Heart right ventricle (tissue), 16 donors: Measurements from ENCODE around the gene FRMPD2. TPM values are rescaled to one million over a fixed set of nuclear protein-coding genes. Genes with fewer than 3 reads are reported as not detected.

Experiments
- ATAC-seq, 8 donors: fragments of 200-7000 bp; cut with Tn5 transposase; one replicate each; pipeline ENCODE4 v1.9.1; 2020; ENCODE audit warnings: mild to moderate bottlenecking in 8 of 8, moderate library complexity in 8 of 8, moderate number of reproducible peaks in 1 of 8
- DNase-seq, 2 donors: peaks; one replicate each; pipeline ENCODE4 v3.0.0-alpha.2; 2020
- H3K27ac ChIP-seq, 10 donors: fragments of 200-600 bp; sonication (generic) in 2 of 10; one replicate each; pipeline versions ENCODE4 v1.5.0 to v1.8.0; 2020 to 2022; ENCODE audit warnings: mild to moderate bottlenecking in 3 of 10
- H3K27me3 ChIP-seq, 7 donors: fragments of 200-600 bp; one replicate each; pipeline ENCODE4 v1.8.0; 2021 to 2022; ENCODE audit warnings: mild to moderate bottlenecking in 2 of 7
- H3K36me3 ChIP-seq, 9 donors: fragments of 200-600 bp; sonication (generic) in 1 of 9; one replicate each; pipeline versions ENCODE4 v1.5.0 to v1.8.0; 2020 to 2022; ENCODE audit warnings: mild to moderate bottlenecking in 2 of 9
- H3K4me1 ChIP-seq, 9 donors: fragments of 200-600 bp; sonication (generic) in 1 of 9; one replicate each; pipeline versions ENCODE4 v1.5.0 to v1.8.0; 2020 to 2022; ENCODE audit warnings: mild to moderate bottlenecking in 4 of 9
- H3K4me3 ChIP-seq, 10 donors: fragments of 200-600 bp; sonication (generic) in 2 of 10; one replicate each; pipeline versions ENCODE4 v1.5.0 to v1.8.0; 2020 to 2022; ENCODE audit warnings: mild to moderate bottlenecking in 7 of 10, moderate library complexity in 2 of 10
- H3K9me3 ChIP-seq, 11 donors: fragments of 200-600 bp in 10 of 11; sonication (generic) in 2 of 11; one replicate each; pipeline versions ENCODE4 v1.5.0 to v1.8.0; 2013 to 2022; ENCODE audit warnings: mild to moderate bottlenecking in 2 of 11, control low read depth in 1 of 11, moderate library complexity in 1 of 11
- WGBS, 2 donors: extraction: QIAGEN DNeasy Blood & Tissue Kit; methylation state at CpG; one replicate each; pipeline ENCODE4 v1.1.7; 2013; ENCODE audit warnings: inconsistent platforms in 1 of 2; 5-methylcytosine and 5-hydroxymethylcytosine counted together
- intact Hi-C, 10 donors: fragments of 100-400 bp; cut with DNase I; formaldehyde crosslinking; loops; one replicate each; pipeline versions ENCODE4 v1.11.1 to v1.14.2; 2022
- polyA plus RNA-seq, 2 donors: library from polyadenylated mRNA; stranded (reverse); fragments of 200-250 nt; gene quantifications; one replicate each; pipeline ENCODE4 v1.2.3, GENCODE V29; 2013
- total RNA-seq, 10 donors: library from RNA; stranded (reverse); fragmentation: NEBNext Ultra II Directional in 3 of 10; extraction: Animal tissue kit (Norgen Biotek cat#: 25700) in 3 of 10; gene quantifications; one replicate each; pipeline versions ENCODE4 v1.2.1 to v1.2.4, GENCODE V29; 2021 to 2023
- TF ChIP-seq, protein P1 (sequence below), 9 donors: fragments of 200-600 bp; sonication (generic) in 2 of 9; IDR thresholded peaks; one replicate each; pipeline versions ENCODE4 v1.5.0 to v1.8.0; 2021 to 2022; ENCODE audit warnings: antibody characterized with exemption in 9 of 9, mild to moderate bottlenecking in 5 of 9, moderate library complexity in 1 of 9
- donor health status: Arrhythmogenic right ventricular cardiomyopathy.
- donor health status: ischemic (EF 13 %, LVEDD 7.1; RV severe dilation, severe dysfunction).
- donor health status: healthy with polysubstance abuse.
- donor health status: DM: no; HTN: yes; CAD: no.
- donor health status: DM: no; HTN: no; CAD: no.
- donor health status: ischemic (EF 25% LVEDD 6.9; RV normal size, moderate dysfunction).
- donor health status: ischemic (EF 25% LVEDD 5.7; RV mildly dilated, moderate dysfunction).
- donor health status: healthy.
- donor health status: DM: yes; HTN: yes; CAD: no.
- donor health status: Ischemic cardiomyopathy.
- donor health status: ischemic (EF 35%, LVEDD 5.7; RV mildly dilated, moderate dysfunction).
- donor health status: nonischemic (EF 11% LVEDD 7.7; RV severe dilation, severe dysfunction).
- donor health status: DM: yes; HTN: yes; CAD: no.
- donor health status: PGD.
- donor health status: ischemic (EF 29% LVEDD 5.4; RV normal size, mild dysfunction).
- donor health status: nonischemic (EF 23%, LVEDD 6.1; RV moderate dilation, normal function).

Gene FRMPD2
- total and polyA plus RNA-seq, 12 donors: 0.16 to 0.74 (median 0.23) TPM; not detected in 5

- DNase-seq (no peak), ATAC-seq (no peak)
- Histone ChIP-seq H3K27ac (no peak overlapping the region), H3K4me3 (no peak overlapping the region), H3K36me3 (no peaks in the 10 kb centered on the region), H3K9me3 (peaks cover 0 to 14% (median 0%) of the 10 kb centered on the region in 11 donors), H3K4me1 (peaks cover 0 to 18% (median 6%) of the 10 kb centered on the region in 9 donors), H3K27me3 (peaks cover 0 to 17% (median 8%) of the 10 kb centered on the region in 7 donors)
- WGBS, 2 donors: 68 to 72% methylated on average over 1 of the region's 1 CpG
- TF ChIP-seq, protein P1, sequence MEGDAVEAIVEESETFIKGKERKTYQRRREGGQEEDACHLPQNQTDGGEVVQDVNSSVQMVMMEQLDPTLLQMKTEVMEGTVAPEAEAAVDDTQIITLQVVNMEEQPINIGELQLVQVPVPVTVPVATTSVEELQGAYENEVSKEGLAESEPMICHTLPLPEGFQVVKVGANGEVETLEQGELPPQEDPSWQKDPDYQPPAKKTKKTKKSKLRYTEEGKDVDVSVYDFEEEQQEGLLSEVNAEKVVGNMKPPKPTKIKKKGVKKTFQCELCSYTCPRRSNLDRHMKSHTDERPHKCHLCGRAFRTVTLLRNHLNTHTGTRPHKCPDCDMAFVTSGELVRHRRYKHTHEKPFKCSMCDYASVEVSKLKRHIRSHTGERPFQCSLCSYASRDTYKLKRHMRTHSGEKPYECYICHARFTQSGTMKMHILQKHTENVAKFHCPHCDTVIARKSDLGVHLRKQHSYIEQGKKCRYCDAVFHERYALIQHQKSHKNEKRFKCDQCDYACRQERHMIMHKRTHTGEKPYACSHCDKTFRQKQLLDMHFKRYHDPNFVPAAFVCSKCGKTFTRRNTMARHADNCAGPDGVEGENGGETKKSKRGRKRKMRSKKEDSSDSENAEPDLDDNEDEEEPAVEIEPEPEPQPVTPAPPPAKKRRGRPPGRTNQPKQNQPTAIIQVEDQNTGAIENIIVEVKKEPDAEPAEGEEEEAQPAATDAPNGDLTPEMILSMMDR (IDR thresholded peaks at IDR 0.05): no peak
- intact Hi-C loops: loop anchor here in 4 of 10 donors (5.0 kb wide), 1 partner anchor 69 kb away; no protein-coding TSS in a partner anchor
These were observed 11.9 kb upstream of the FRMPD2 start for GRCh38 chr10:48286356-48286755.

DNA sequence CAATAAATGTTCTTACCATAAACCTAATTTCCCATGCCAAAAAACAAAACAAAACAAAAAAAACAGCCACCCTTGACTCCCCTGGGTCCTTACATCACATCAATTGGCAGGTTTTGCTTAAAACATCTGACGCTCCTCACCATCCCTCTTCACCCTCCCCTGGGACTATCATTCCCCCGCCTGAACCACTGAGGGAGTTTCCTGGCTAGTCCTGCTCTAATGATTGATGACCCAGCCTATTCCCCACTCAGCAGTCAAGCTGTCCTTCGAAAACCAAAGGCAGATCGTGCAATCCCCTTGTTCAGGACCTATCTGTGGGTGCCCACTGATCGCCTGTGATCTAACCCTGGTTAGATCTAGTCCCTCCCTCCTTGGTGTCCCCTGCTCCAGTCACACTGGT lies 11.2 kb upstream of the FRMPD2 start:
- DNase-seq (no peak), ATAC-seq (no peak)
- H3K4me1 ChIP-seq: peaks cover 0 to 18% (median 6%) of the 10 kb centered on the region in 9 donors
- no peak overlapping the region for H3K27ac ChIP-seq
- peaks cover 0 to 14% (median 0%) of the 10 kb centered on the region in 11 donors for H3K9me3 ChIP-seq
- H3K36me3 ChIP-seq: no peaks in the 10 kb centered on the region
- intact Hi-C loops: loop anchor here in 4 of 10 donors (5.0 kb wide), 1 partner anchor 68 kb away; no protein-coding TSS in a partner anchor
- TF ChIP-seq, protein P1 (IDR thresholded peaks at IDR 0.05): no peak
- WGBS, 2 donors: 49 to 51% methylated on average over 5 of the region's 5 CpGs
- H3K27me3 ChIP-seq: peaks cover 0 to 17% (median 8%) of the 10 kb centered on the region in 7 donors
- H3K4me3 ChIP-seq: no peak overlapping the region

GRCh38 chr10:48284811-48285210 lies 10.3 kb upstream of the FRMPD2 start:
- Histone ChIP-seq H3K9me3 (peaks cover 0 to 14% (median 0%) of the 10 kb centered on the region in 11 donors), H3K27ac (no peak overlapping the region), H3K4me1 (peaks cover 0 to 15% (median 4%) of the 10 kb centered on the region in 9 donors), H3K4me3 (no peak overlapping the region), H3K36me3 (no peaks in the 10 kb centered on the region), H3K27me3 (peaks cover 0 to 17% (median 8%) of the 10 kb centered on the region in 7 donors)
- ATAC-seq: no peak
- intact Hi-C loops: loop anchor here in 4 of 10 donors (5.0 kb wide), 1 partner anchor 68 kb away; no protein-coding TSS in a partner anchor
- DNase-seq: no peak
- 28 to 31% methylated on average over 4 of the region's 4 CpGs for WGBS, 2 donors
- TF ChIP-seq, protein P1 (IDR thresholded peaks at IDR 0.05): no peak

DNA sequence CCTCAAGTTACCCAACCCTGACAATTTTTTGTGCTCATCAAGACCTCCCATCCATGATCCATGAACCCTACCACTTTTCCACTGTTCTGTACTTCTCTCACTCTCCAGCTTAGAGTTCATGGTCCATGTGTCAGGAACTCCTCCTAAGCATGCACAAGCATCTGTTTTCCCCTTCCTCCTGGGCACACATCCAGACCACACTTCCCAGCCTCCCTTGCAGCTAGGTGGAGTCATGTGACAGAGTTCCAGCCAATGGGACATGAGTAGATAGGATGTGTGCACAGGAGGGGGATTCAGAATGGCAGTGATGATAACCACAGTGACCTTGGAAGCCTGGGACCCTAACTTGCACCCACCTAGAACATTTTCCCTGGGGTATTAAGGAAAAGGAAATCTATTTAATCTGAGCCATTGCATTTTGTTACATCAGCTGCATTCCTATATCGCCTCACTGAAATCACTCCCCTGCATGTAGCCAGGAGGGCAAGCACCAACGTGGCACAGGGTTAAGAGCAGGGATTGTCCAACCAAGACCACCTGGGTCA lies 9.6 kb upstream of the FRMPD2 start:
- Histone ChIP-seq H3K27me3 (peaks cover 0 to 17% (median 8%) of the 10 kb centered on the region in 7 donors), H3K27ac (no peak overlapping the region), H3K36me3 (no peaks in the 10 kb centered on the region), H3K9me3 (peaks cover 0 to 14% (median 0%) of the 10 kb centered on the region in 11 donors), H3K4me1 (peaks cover 0 to 8% (median 0%) of the 10 kb centered on the region in 9 donors), H3K4me3 (no peak overlapping the region)
- TF ChIP-seq, protein P1 (IDR thresholded peaks at IDR 0.05): no peak
- ATAC-seq: no peak
- WGBS, 2 donors: 80 to 88% methylated on average over 2 of the region's 2 CpGs
- intact Hi-C loops: no loop called here
- no peak for DNase-seq
